Activated CD4-positive, alpha-beta T cell treated with anti-CD3 and anti-CD28 coated beads, Interleukin-2, amount 10 ng/mL, durations not matched to agents 24 days and 14 days (primary cell): ENCODE results near the gene QTRT2. TPM values are rescaled to one million over a fixed set of nuclear protein-coding genes. Genes with fewer than 3 reads are reported as not detected.

Source experiments
- DNase-seq: peaks from one replicate; pipeline ENCODE4 v3.0.0; 2022
- H3K27ac Mint-ChIP-seq: one replicate; pipeline ENCODE4 v1.8.0; 2022; ENCODE audit warnings: mild to moderate bottlenecking, mixed read lengths
- H3K27me3 Mint-ChIP-seq: one replicate; pipeline ENCODE4 v1.8.0; 2022; ENCODE audit warnings: mixed read lengths
- H3K36me3 Mint-ChIP-seq: one replicate; pipeline ENCODE4 v1.8.0; 2022; ENCODE audit warnings: low read depth, mild to moderate bottlenecking, mixed read lengths
- H3K4me1 Mint-ChIP-seq: one replicate; pipeline ENCODE4 v1.8.0; 2021; ENCODE audit warnings: mixed read lengths
- H3K4me3 Mint-ChIP-seq: one replicate; pipeline ENCODE4 v1.8.0; 2022; ENCODE audit warnings: mild to moderate bottlenecking, moderate library complexity, mixed read lengths
- H3K9me3 Mint-ChIP-seq: one replicate; pipeline ENCODE4 v1.8.0; 2021; ENCODE audit warnings: mixed read lengths
- intact Hi-C: fragments of 100-400 bp; cut with micrococcal nuclease; formaldehyde crosslinking; loops from one replicate; pipeline ENCODE4 v1.15.1; 2023
- total RNA-seq: library from RNA; stranded (reverse); gene quantifications from 2 replicates; pipeline ENCODE4 v1.2.3, GENCODE V29; 2022

Gene QTRT2
- total RNA-seq, 1 donor from 2014 or later = 50.5 TPM

- no peak overlapping the region for H3K27ac Mint-ChIP-seq
- H3K4me3 Mint-ChIP-seq = no peak overlapping the region
- no peak for DNase-seq
- intact Hi-C loops = no loop called here
- peaks cover 6% of the 10 kb centered on the region for H3K36me3 Mint-ChIP-seq
- H3K4me1 Mint-ChIP-seq = peaks cover 2% of the 10 kb centered on the region
- H3K9me3 Mint-ChIP-seq = peaks cover 5% of the 10 kb centered on the region
- peaks cover 16% of the 10 kb centered on the region for H3K27me3 Mint-ChIP-seq
Measured at GRCh38 chr3:114092151-114093015, 35.8 kb downstream of the QTRT2 start.

GRCh38 chr3:114093016-114093380 lies 36.5 kb downstream of the QTRT2 start:
- H3K4me3 Mint-ChIP-seq = no peak overlapping the region
- no peak overlapping the region for H3K27ac Mint-ChIP-seq
- no peak for DNase-seq
- H3K9me3 Mint-ChIP-seq = no peaks in the 10 kb centered on the region
- no peaks in the 10 kb centered on the region for H3K36me3 Mint-ChIP-seq
- H3K4me1 Mint-ChIP-seq = peaks cover 2% of the 10 kb centered on the region
- peaks cover 16% of the 10 kb centered on the region for H3K27me3 Mint-ChIP-seq
- intact Hi-C loops = no loop called here

- Mint-ChIP-seq H3K27me3 (peaks cover 16% of the 10 kb centered on the region), H3K4me3 (no peak overlapping the region), H3K27ac (no peak overlapping the region), H3K36me3 (no peaks in the 10 kb centered on the region), H3K9me3 (no peaks in the 10 kb centered on the region), H3K4me1 (peaks cover 2% of the 10 kb centered on the region)
- intact Hi-C loops = no loop called here
- no peak for DNase-seq
Measured at GRCh38 chr3:114093596-114093995, 37.1 kb downstream of the QTRT2 start.

- Mint-ChIP-seq H3K4me1 (peaks cover 2% of the 10 kb centered on the region), H3K36me3 (no peaks in the 10 kb centered on the region), H3K4me3 (no peak overlapping the region), H3K27ac (no peak overlapping the region), H3K27me3 (peaks cover 19% of the 10 kb centered on the region), H3K9me3 (no peaks in the 10 kb centered on the region)
- intact Hi-C loops = no loop called here
- no peak for DNase-seq
Measured at GRCh38 chr3:114095796-114096195, 39.3 kb downstream of the QTRT2 start.

- intact Hi-C loops = no loop called here
- Mint-ChIP-seq H3K4me3 (no peak overlapping the region), H3K4me1 (no peaks in the 10 kb centered on the region), H3K27ac (no peak overlapping the region), H3K9me3 (no peaks in the 10 kb centered on the region), H3K36me3 (no peaks in the 10 kb centered on the region), H3K27me3 (peaks cover 16% of the 10 kb centered on the region)
- DNase-seq = no peak
Measured at GRCh38 chr3:114101101-114101500, 44.6 kb downstream of the QTRT2 start.

GRCh38 chr3:114103181-114103580 lies 46.6 kb downstream of the QTRT2 start:
- no peak overlapping the region for H3K4me3 Mint-ChIP-seq
- H3K4me1 Mint-ChIP-seq = no peaks in the 10 kb centered on the region
- H3K9me3 Mint-ChIP-seq = no peaks in the 10 kb centered on the region
- H3K27me3 Mint-ChIP-seq = peaks cover 11% of the 10 kb centered on the region
- H3K27ac Mint-ChIP-seq = no peak overlapping the region
- DNase-seq = no peak
- intact Hi-C loops = no loop called here
- H3K36me3 Mint-ChIP-seq = no peaks in the 10 kb centered on the region

GRCh38 chr3:114103858-114104257 lies 47.3 kb downstream of the QTRT2 start:
- no peak for DNase-seq
- H3K27ac Mint-ChIP-seq = no peak overlapping the region
- H3K9me3 Mint-ChIP-seq = no peaks in the 10 kb centered on the region
- H3K4me1 Mint-ChIP-seq = no peaks in the 10 kb centered on the region
- peaks cover 11% of the 10 kb centered on the region for H3K27me3 Mint-ChIP-seq
- H3K36me3 Mint-ChIP-seq = no peaks in the 10 kb centered on the region
- intact Hi-C loops = no loop called here
- H3K4me3 Mint-ChIP-seq = no peak overlapping the region

- Mint-ChIP-seq H3K27me3 (peaks cover 12% of the 10 kb centered on the region), H3K4me1 (no peaks in the 10 kb centered on the region), H3K4me3 (no peak overlapping the region), H3K27ac (no peak overlapping the region), H3K36me3 (no peaks in the 10 kb centered on the region), H3K9me3 (no peaks in the 10 kb centered on the region)
- no peak for DNase-seq
- intact Hi-C loops = no loop called here
Measured at GRCh38 chr3:114104414-114104813, 47.9 kb downstream of the QTRT2 start.

GRCh38 chr3:114108137-114108536 lies 51.6 kb downstream of the QTRT2 start:
- peaks cover 15% of the 10 kb centered on the region for H3K27me3 Mint-ChIP-seq
- DNase-seq = no peak
- no peak overlapping the region for H3K27ac Mint-ChIP-seq
- no peaks in the 10 kb centered on the region for H3K36me3 Mint-ChIP-seq
- intact Hi-C loops = no loop called here
- H3K4me1 Mint-ChIP-seq = no peaks in the 10 kb centered on the region
- no peaks in the 10 kb centered on the region for H3K9me3 Mint-ChIP-seq
- H3K4me3 Mint-ChIP-seq = no peak overlapping the region

GRCh38 chr3:114110439-114110838 lies 53.9 kb downstream of the QTRT2 start:
- intact Hi-C loops = no loop called here
- Mint-ChIP-seq H3K27ac (no peak overlapping the region), H3K9me3 (no peaks in the 10 kb centered on the region), H3K4me3 (no peak overlapping the region), H3K36me3 (no peaks in the 10 kb centered on the region), H3K4me1 (no peaks in the 10 kb centered on the region), H3K27me3 (peaks cover 15% of the 10 kb centered on the region)
- no peak for DNase-seq

- H3K4me3 Mint-ChIP-seq = no peak overlapping the region
- intact Hi-C loops = no loop called here
Measured at GRCh38 chr3:114111060-114111770, 54.7 kb downstream of the QTRT2 start.

GRCh38 chr3:114112696-114113095 lies 56.2 kb downstream of the QTRT2 start:
- Mint-ChIP-seq H3K4me1 (no peaks in the 10 kb centered on the region), H3K27me3 (peaks cover 15% of the 10 kb centered on the region), H3K9me3 (no peaks in the 10 kb centered on the region), H3K4me3 (no peak overlapping the region), H3K36me3 (no peaks in the 10 kb centered on the region), H3K27ac (no peak overlapping the region)
- intact Hi-C loops = no loop called here
- DNase-seq = no peak

More at GRCh38 chr3:114111060-114111770, 54.7 kb downstream of the QTRT2 start:
- Mint-ChIP-seq H3K9me3 (no peaks in the 10 kb centered on the region), H3K36me3 (no peaks in the 10 kb centered on the region), H3K27me3 (peaks cover 15% of the 10 kb centered on the region), H3K4me1 (no peaks in the 10 kb centered on the region), H3K27ac (no peak overlapping the region)
- no peak for DNase-seq

GRCh38 chr3:114114719-114115118 lies 58.2 kb downstream of the QTRT2 start:
- Mint-ChIP-seq H3K4me1 (no peaks in the 10 kb centered on the region), H3K27me3 (peaks cover 12% of the 10 kb centered on the region), H3K4me3 (no peak overlapping the region), H3K36me3 (no peaks in the 10 kb centered on the region), H3K27ac (no peak overlapping the region), H3K9me3 (peaks cover 5% of the 10 kb centered on the region)
- no peak for DNase-seq
- intact Hi-C loops = no loop called here

GRCh38 chr3:114115143-114115542 lies 58.6 kb downstream of the QTRT2 start:
- Mint-ChIP-seq H3K27me3 (peaks cover 12% of the 10 kb centered on the region), H3K27ac (no peak overlapping the region), H3K4me1 (no peaks in the 10 kb centered on the region), H3K36me3 (no peaks in the 10 kb centered on the region), H3K4me3 (no peak overlapping the region), H3K9me3 (peaks cover 5% of the 10 kb centered on the region)
- no peak for DNase-seq
- intact Hi-C loops = no loop called here
